ENCODE measurements around the gene XKR3. TPM values are rescaled to one million over a fixed set of nuclear protein-coding genes. Genes with fewer than 3 reads are reported as not detected.

Gene XKR3
- total RNA-seq, 2 donors from 2014 or later: not detected

- no peak overlapping the region for H3K27ac Mint-ChIP-seq
- H3K36me3 Mint-ChIP-seq (ENCODE audit: low read depth): no peaks in the 10 kb centered on the region
- H3K9me3 Mint-ChIP-seq: no peaks in the 10 kb centered on the region
Observed at GRCh38 chr22:16834971-16835370, 9.8 kb upstream of the XKR3 start.

DNA sequence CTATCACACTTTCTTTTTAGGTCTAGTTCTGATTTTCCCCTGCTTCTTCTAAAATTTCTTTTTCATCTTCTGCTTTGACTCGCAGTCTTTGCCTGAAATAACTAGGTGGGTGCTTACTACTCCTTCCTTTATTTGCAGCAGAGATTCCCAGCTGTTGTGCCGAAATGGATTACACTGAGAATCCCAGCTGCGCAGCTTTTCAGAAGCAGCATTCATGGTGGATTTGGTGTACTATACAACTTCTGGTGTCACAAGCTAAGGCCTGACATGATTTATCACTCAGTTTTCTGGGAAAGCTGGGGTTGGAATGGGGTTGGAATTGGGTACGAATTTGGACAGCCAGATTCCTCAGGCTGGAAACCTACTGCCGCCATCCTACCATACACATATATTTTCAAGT, 6.0 kb upstream of the XKR3 start:
- peaks cover 50% of the 10 kb centered on the region for H3K9me3 ChIP-seq (ENCODE audit: control insufficient read depth, low read length)
- H3K36me3 ChIP-seq (ENCODE audit: control insufficient read depth, insufficient read depth, low read length): no peaks in the 10 kb centered on the region
- 78 to 90% methylated on average over 3 to 4 of the region's 5 CpGs for WGBS, 2 experiments (ENCODE audit: insufficient coverage in 1 of 2, insufficient read length in 1 of 2)
- TF ChIP-seq, protein P1, sequence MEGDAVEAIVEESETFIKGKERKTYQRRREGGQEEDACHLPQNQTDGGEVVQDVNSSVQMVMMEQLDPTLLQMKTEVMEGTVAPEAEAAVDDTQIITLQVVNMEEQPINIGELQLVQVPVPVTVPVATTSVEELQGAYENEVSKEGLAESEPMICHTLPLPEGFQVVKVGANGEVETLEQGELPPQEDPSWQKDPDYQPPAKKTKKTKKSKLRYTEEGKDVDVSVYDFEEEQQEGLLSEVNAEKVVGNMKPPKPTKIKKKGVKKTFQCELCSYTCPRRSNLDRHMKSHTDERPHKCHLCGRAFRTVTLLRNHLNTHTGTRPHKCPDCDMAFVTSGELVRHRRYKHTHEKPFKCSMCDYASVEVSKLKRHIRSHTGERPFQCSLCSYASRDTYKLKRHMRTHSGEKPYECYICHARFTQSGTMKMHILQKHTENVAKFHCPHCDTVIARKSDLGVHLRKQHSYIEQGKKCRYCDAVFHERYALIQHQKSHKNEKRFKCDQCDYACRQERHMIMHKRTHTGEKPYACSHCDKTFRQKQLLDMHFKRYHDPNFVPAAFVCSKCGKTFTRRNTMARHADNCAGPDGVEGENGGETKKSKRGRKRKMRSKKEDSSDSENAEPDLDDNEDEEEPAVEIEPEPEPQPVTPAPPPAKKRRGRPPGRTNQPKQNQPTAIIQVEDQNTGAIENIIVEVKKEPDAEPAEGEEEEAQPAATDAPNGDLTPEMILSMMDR (conservative IDR thresholded peaks at IDR 0.05): no peak
- no peak for DNase-seq
- H3K27me3 ChIP-seq (ENCODE audit: control insufficient read depth, insufficient read depth, low read length, poor library complexity, severe bottlenecking): no peaks in the 10 kb centered on the region
- Mint-ChIP-seq H3K36me3 (ENCODE audit: low read depth) (no peaks in the 10 kb centered on the region), H3K4me1 (no peaks in the 10 kb centered on the region), H3K27me3 (ENCODE audit: insufficient read depth) (no peaks in the 10 kb centered on the region), H3K9me3 (no peaks in the 10 kb centered on the region), H3K4me3 (no peak overlapping the region), H3K27ac (no peak overlapping the region)
- no peak overlapping the region for H3K27ac ChIP-seq (ENCODE audit: low read depth, low read length)
- H3K4me1 ChIP-seq (ENCODE audit: control insufficient read depth, insufficient read depth, low read length): no peaks in the 10 kb centered on the region
- H3K4me3 ChIP-seq (ENCODE audit: low read length): no peak overlapping the region
- no peak overlapping the region for H3K9ac ChIP-seq (ENCODE audit: extremely low read depth, low read length, poor library complexity, severe bottlenecking)

More at GRCh38 chr22:16834971-16835370, 9.8 kb upstream of the XKR3 start:
- Histone ChIP-seq H3K27me3 (ENCODE audit: control insufficient read depth, insufficient read depth, low read length, poor library complexity, severe bottlenecking) (no peaks in the 10 kb centered on the region), H3K9me3 (ENCODE audit: control insufficient read depth, low read length) (peaks cover 27% of the 10 kb centered on the region), H3K36me3 (ENCODE audit: control insufficient read depth, insufficient read depth, low read length) (no peaks in the 10 kb centered on the region), H3K4me3 (ENCODE audit: low read length) (no peak overlapping the region), H3K9ac (ENCODE audit: extremely low read depth, low read length, poor library complexity, severe bottlenecking) (no peak overlapping the region), H3K27ac (ENCODE audit: low read depth, low read length) (no peak overlapping the region), H3K4me1 (ENCODE audit: control insufficient read depth, insufficient read depth, low read length) (no peaks in the 10 kb centered on the region)
- TF ChIP-seq, protein P1 (conservative IDR thresholded peaks at IDR 0.05): no peak
- H3K4me3 Mint-ChIP-seq: no peak overlapping the region
- WGBS, 2 experiments (ENCODE audit: insufficient coverage in 1 of 2, insufficient read length in 1 of 2): 69 to 86% methylated on average over 1 of the region's 1 CpG
- no peaks in the 10 kb centered on the region for H3K4me1 Mint-ChIP-seq
- no peak for DNase-seq
- H3K27me3 Mint-ChIP-seq (ENCODE audit: insufficient read depth): no peaks in the 10 kb centered on the region

GRCh38 chr22:16829985-16830384, 4.8 kb upstream of the XKR3 start:
- H3K9ac ChIP-seq (ENCODE audit: extremely low read depth, low read length, poor library complexity, severe bottlenecking): no peak overlapping the region
- TF ChIP-seq, protein P1 (conservative IDR thresholded peaks at IDR 0.05): no peak
- no peak overlapping the region for H3K27ac Mint-ChIP-seq
- H3K4me1 ChIP-seq (ENCODE audit: control insufficient read depth, insufficient read depth, low read length): no peaks in the 10 kb centered on the region
- H3K36me3 ChIP-seq (ENCODE audit: control insufficient read depth, insufficient read depth, low read length): no peaks in the 10 kb centered on the region
- DNase-seq: no peak
- peaks cover 57% of the 10 kb centered on the region for H3K9me3 ChIP-seq (ENCODE audit: control insufficient read depth, low read length)
- H3K36me3 Mint-ChIP-seq (ENCODE audit: low read depth): no peaks in the 10 kb centered on the region
- no peak overlapping the region for H3K4me3 Mint-ChIP-seq
- H3K4me1 Mint-ChIP-seq: peaks cover 5% of the 10 kb centered on the region
- no peak overlapping the region for H3K27ac ChIP-seq (ENCODE audit: low read depth, low read length)
- no peaks in the 10 kb centered on the region for H3K9me3 Mint-ChIP-seq
- no peak overlapping the region for H3K4me3 ChIP-seq (ENCODE audit: low read length)
- no peaks in the 10 kb centered on the region for H3K27me3 ChIP-seq (ENCODE audit: control insufficient read depth, insufficient read depth, low read length, poor library complexity, severe bottlenecking)
- 36 to 43% methylated on average over 3 of the region's 3 CpGs for WGBS, 2 experiments (ENCODE audit: insufficient coverage in 1 of 2, insufficient read length in 1 of 2)
- no peaks in the 10 kb centered on the region for H3K27me3 Mint-ChIP-seq (ENCODE audit: insufficient read depth)
